Glomerular endothelial cell (primary cell): Measurements from ENCODE around the gene SNORC. TPM values are rescaled to one million over a fixed set of nuclear protein-coding genes. Genes with fewer than 3 reads are reported as not detected.

Experiments
- DNase-seq: peaks from one replicate; pipeline ENCODE4 v3.0.0-alpha.2; 2011; ENCODE audit warnings: low read depth, low spot score; ENCODE audit errors: extremely low read depth
- total RNA-seq: library from RNA; depleted of rRNA; stranded (reverse); fragments of >200 nt; gene quantifications from 2 replicates; pipeline ENCODE4 v1.2.3, GENCODE V29; 2015

The SNORC gene
- total RNA-seq, 1 donor from 2014 or later = 2.1 TPM

DNA sequence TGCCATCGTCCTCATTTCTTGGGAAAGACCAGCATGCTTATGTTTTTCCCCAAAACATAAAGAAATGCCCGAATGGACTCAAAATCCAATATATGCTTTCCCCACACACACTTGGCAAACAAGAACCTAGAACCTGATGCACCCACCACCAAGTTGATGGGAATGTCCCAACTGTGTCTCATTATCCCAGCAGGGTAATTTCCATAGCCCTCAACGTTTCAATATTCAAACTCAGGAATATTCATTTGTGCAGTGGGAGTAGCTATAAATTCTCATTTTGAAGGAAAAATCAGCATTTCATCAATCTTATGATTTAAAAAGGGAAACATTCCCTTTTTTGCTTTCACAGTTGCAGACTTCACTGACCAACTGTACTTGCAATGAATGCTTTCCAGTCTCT is 50.7 kb downstream of the SNORC start:
- DNase-seq = no peak

GRCh38 chr2:232924433-232924832 is 54.4 kb downstream of the SNORC start:
- no peak for DNase-seq

- DNase-seq = no peak
These were observed 55.2 kb downstream of the SNORC start for GRCh38 chr2:232925153-232925820.

GRCh38 chr2:232925821-232926156 is 55.7 kb downstream of the SNORC start:
- DNase-seq = no peak

- no peak for DNase-seq
These were observed 56.4 kb downstream of the SNORC start for GRCh38 chr2:232926431-232926939.

DNA sequence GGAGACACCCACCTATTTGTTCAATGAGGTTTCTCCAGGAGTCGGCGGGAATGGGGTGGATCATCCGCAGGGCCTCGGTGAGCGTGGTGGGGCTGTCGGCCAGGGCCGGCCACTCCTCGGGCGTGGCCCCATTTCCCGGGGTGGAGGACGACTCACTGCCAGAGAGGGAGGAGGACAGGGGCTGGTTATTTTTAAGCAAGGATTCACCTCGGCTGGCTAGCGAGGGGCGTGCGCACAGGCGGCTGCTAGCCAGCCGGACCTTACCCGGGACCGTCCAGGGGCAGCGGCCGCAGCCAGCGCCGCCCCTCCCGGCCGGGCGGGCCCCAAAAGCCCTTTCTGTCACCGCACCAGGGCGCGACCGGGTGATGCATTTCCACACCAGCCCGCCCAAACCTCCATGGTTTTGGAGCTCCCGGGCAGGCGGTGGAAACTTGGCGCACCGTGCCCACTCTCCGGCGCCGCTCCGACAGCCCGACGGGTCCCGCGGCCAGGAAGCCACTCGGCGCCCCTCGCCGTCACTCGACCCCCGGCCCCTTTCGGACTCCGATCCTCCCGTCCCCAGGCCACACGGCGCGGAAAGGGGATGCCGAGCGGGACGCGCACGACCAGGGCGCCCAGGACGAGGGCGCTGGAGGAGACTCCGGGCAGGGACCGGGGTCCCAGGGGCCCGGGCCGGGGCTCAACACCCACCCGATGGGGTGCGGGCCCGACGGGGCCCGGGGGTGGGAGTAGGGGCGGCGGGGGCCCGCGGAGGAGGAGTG is 57.1 kb downstream of the SNORC start:
- no peak for DNase-seq

DNA sequence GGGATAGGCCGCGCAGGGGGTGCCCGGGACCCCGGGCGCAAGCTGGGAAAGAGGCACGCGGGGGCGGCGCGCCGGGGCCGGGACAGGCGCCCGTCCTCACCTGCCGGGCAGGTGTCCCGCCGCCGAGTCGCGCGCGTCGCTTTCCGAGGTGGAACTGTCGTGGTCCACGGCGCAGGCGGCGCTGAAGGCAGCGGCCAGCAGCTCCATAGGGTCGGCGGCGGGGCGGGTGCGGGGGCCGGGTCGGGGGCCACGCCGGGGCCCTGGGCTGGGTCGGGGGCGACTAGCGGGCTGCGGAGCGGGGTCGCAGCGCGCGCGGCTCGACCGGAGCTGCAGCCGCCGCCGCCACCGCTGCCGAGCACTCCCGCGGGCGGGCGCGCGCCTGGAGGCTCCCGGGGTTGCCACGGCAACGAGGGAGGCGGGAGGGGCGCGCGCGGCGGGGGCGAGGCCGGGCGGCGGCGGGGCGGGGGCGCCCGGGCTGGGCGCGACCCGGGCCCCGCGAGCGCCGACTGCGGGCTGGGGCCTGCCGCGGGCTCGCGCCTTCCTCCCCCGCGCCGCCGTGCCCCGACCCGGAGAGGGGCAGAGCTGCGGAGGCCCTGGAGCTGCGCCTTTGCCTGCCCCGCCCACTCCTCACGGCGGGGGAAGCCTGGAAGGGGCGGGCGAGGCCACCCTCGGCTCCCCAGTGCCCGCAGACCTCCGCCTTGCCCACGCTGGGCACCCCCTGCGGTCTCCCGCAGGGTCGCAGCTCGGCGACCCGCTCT is 57.9 kb downstream of the SNORC start:
- DNase-seq = no peak

Other genes with a start within 250 kb of the SNORC start
- gene EFHD1, start 236.7 kb upstream of the SNORC start, total RNA-seq = 1.6 and 1.9 TPM in 2 replicates
- 35.2 and 52.5 TPM in 2 replicates for gene GIGYF2, start 172.9 kb upstream of the SNORC start, total RNA-seq
- not detected in 2 replicates for gene KCNJ13, start 93.7 kb upstream of the SNORC start, total RNA-seq
- gene NGEF, start 143.0 kb downstream of the SNORC start, total RNA-seq = 0.19 and 0.47 TPM in 2 replicates
- gene NEU2, start 162.4 kb downstream of the SNORC start, total RNA-seq = not detected in 2 replicates
- gene INPP5D, start 190.1 kb downstream of the SNORC start, total RNA-seq = 26.2 and 46.3 TPM in 2 replicates